Mesodermal cell (in vitro differentiated cells): ENCODE results near the gene CNKSR1.

Experiments used
- H3K27ac ChIP-seq: 2 replicates; pipeline ENCODE4 v1.7.0; 2013; ENCODE audit warnings: mild to moderate bottlenecking, low read depth, low read length, moderate library complexity; ENCODE audit not compliant: severe bottlenecking
- H3K36me3 ChIP-seq: 2 replicates; pipeline ENCODE4 v1.7.1; 2013; ENCODE audit warnings: mild to moderate bottlenecking, low read length, moderate library complexity; ENCODE audit not compliant: control insufficient read depth, insufficient read depth
- H3K4me1 ChIP-seq: one replicate; pipeline ENCODE4 v1.7.1; 2013; ENCODE audit warnings: mild to moderate bottlenecking, low read length; ENCODE audit not compliant: insufficient read depth, control insufficient read depth, poor library complexity, severe bottlenecking
- H3K4me3 ChIP-seq: 2 replicates; pipeline ENCODE4 v1.7.0; 2013; ENCODE audit warnings: low read length, control low read depth, mild to moderate bottlenecking; ENCODE audit not compliant: insufficient read depth, poor library complexity, severe bottlenecking; ENCODE audit errors: extremely low read depth
- H3K9me3 ChIP-seq: 2 replicates; pipeline ENCODE4 v1.7.1; 2013; ENCODE audit warnings: mild to moderate bottlenecking, low read length, moderate library complexity; ENCODE audit not compliant: control insufficient read depth
- WGBS, 2 experiments: methylation state at CpG; one replicate each; pipeline ENCODE4 v1.1.5; 2013; ENCODE audit warnings: missing lambda C conversion rate in 2 of 2; ENCODE audit not compliant: insufficient coverage in 2 of 2; 5-methylcytosine and 5-hydroxymethylcytosine counted together

Gene CNKSR1

GRCh38 chr1:26145960-26146294 is 31.4 kb upstream of the CNKSR1 start:
- H3K4me1 ChIP-seq, result no peaks in the 10 kb centered on the region
- 44 to 56% methylated on average over 3 to 6 of the region's 6 CpGs for WGBS, 2 experiments
- H3K4me3 ChIP-seq, result no peak overlapping the region
- no peaks in the 10 kb centered on the region for H3K9me3 ChIP-seq
- H3K27ac ChIP-seq, result no peak overlapping the region
- no peaks in the 10 kb centered on the region for H3K36me3 ChIP-seq

GRCh38 chr1:26148887-26149286 is 28.4 kb upstream of the CNKSR1 start:
- Histone ChIP-seq H3K36me3 (no peaks in the 10 kb centered on the region), H3K4me3 (no peak overlapping the region), H3K9me3 (no peaks in the 10 kb centered on the region), H3K4me1 (no peaks in the 10 kb centered on the region), H3K27ac (no peak overlapping the region)

- no peaks in the 10 kb centered on the region for H3K36me3 ChIP-seq
- H3K9me3 ChIP-seq, result no peaks in the 10 kb centered on the region
- H3K27ac ChIP-seq, result no peak overlapping the region
- no peak overlapping the region for H3K4me3 ChIP-seq
- WGBS, 2 experiments, result 80 to 83% methylated on average over 2 of the region's 5 CpGs
- peaks cover 33% of the 10 kb centered on the region for H3K4me1 ChIP-seq
Observed at GRCh38 chr1:26153966-26154532, 23.2 kb upstream of the CNKSR1 start.

- H3K4me3 ChIP-seq, result no peak overlapping the region
- H3K27ac ChIP-seq, result no peak overlapping the region
- no peaks in the 10 kb centered on the region for H3K36me3 ChIP-seq
- 10 to 41% methylated on average over 3 to 5 of the region's 9 CpGs for WGBS, 2 experiments
- H3K4me1 ChIP-seq, result peaks cover 40% of the 10 kb centered on the region
- H3K9me3 ChIP-seq, result no peaks in the 10 kb centered on the region
Observed at GRCh38 chr1:26154750-26155149, 22.5 kb upstream of the CNKSR1 start.

- Histone ChIP-seq H3K4me3 (no peak overlapping the region), H3K27ac (no peak overlapping the region), H3K9me3 (no peaks in the 10 kb centered on the region), H3K36me3 (no peaks in the 10 kb centered on the region), H3K4me1 (peaks cover 45% of the 10 kb centered on the region)
- WGBS, 2 experiments, result 24 to 30% methylated on average over 17 to 21 of the region's 21 CpGs
Observed at GRCh38 chr1:26155370-26156284, 21.7 kb upstream of the CNKSR1 start.

GRCh38 chr1:26156285-26157038 is 20.8 kb upstream of the CNKSR1 start:
- Histone ChIP-seq H3K4me1 (peaks cover 53% of the 10 kb centered on the region), H3K9me3 (no peaks in the 10 kb centered on the region), H3K27ac (no peak overlapping the region), H3K4me3 (peak overlapping the region; percentile 21), H3K36me3 (no peaks in the 10 kb centered on the region)
- WGBS, 2 experiments, result 9 to 11% methylated on average over 9 to 12 of the region's 12 CpGs

GRCh38 chr1:26158271-26158907 is 18.9 kb upstream of the CNKSR1 start:
- Histone ChIP-seq H3K4me1 (peaks cover 54% of the 10 kb centered on the region), H3K36me3 (no peaks in the 10 kb centered on the region), H3K9me3 (no peaks in the 10 kb centered on the region), H3K27ac (no peak overlapping the region), H3K4me3 (peak overlapping the region; percentile 43)
- WGBS, 2 experiments, result 79 to 92% methylated on average over 2 to 3 of the region's 5 CpGs

GRCh38 chr1:26158908-26159742 is 18.2 kb upstream of the CNKSR1 start, which contains the start of gene FAM110D:
FAM110D (plus strand) TSS chr1:26159079; CDS start chr1:26161292, 2,213 bp downstream.
- H3K27ac ChIP-seq, result peak within 1 kb of the TSS; percentile 17
- H3K4me3 ChIP-seq, result peak within 1 kb of the TSS; percentile 43
- no peaks in the 10 kb centered on the region for H3K9me3 ChIP-seq
- WGBS, 2 experiments, result 20 to 26% methylated on average over 4 to 5 of the region's 6 CpGs
- H3K4me1 ChIP-seq, result peaks cover 54% of the 10 kb centered on the region
- no peaks in the 10 kb centered on the region for H3K36me3 ChIP-seq

GRCh38 chr1:26159743-26160039 is 17.6 kb upstream of the CNKSR1 start:
- Histone ChIP-seq H3K27ac (no peak overlapping the region), H3K9me3 (no peaks in the 10 kb centered on the region), H3K4me1 (peaks cover 56% of the 10 kb centered on the region), H3K4me3 (peak overlapping the region; percentile 43), H3K36me3 (no peaks in the 10 kb centered on the region)
- WGBS, 2 experiments, result 45 to 80% methylated on average over 2 of the region's 4 CpGs
